GM18861 (cell line): ENCODE results near the gene CCT5.

Experiments
- ATAC-seq: cut with Tn5 transposase; IDR thresholded peaks from one replicate; pipeline ENCODE4 v1.9.1; 2021; ENCODE audit not compliant: unreplicated experiment

The CCT5 gene

DNA sequence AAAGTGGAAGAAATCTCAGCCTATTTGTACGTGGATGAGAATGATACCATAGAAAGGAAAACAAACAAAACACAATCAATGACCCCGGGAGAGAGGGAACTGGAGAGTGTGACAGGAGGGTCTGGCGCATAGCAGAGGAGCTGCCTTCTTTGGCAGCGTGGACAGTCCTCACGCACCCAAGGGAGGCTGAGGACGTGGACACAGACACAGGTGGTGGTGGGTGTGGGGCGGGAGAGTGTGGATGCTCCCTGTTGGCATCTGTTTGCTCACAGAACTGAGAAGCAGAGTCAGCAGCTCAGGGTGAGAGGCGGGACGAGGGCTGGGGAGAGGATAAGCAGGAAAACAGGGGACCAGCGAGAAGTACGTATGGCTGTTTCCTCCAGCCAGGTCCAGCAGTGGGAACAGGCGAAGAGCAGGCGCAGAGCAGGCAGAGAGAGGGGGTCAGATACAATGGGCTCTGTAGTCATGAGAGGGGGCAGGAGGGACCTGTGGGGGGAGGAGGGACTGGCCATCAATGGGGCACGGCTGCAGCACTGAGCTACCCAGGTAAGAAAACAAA, 47.6 kb downstream of the CCT5 start:
- no peak for ATAC-seq

- no peak for ATAC-seq
These were observed 50.2 kb downstream of the CCT5 start for GRCh38 chr5:10300246-10300645.

DNA sequence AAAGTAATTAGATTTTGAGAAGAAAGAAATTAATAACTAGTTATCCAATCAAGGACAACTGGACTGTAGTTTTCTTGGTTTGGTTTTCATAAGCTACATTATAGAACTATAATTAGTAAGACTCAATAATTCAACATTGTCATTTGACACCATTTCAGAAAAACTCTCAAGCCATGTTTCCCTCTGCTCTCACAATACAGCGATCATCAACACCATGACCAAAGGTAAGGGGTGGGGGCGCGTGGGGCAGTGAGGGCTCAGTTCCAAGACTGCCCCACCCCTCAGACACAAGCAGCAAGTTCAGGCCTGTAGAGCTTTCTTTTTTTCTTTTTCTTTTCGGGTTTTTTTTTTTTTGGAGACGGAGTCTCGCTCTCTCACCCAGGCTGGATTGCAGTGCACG, 51.2 kb downstream of the CCT5 start:
- ATAC-seq: no peak

GRCh38 chr5:10301842-10302610, 51.9 kb downstream of the CCT5 start:
- no peak for ATAC-seq

- ATAC-seq: no peak
These were observed 53.1 kb downstream of the CCT5 start for GRCh38 chr5:10303201-10303600.

GRCh38 chr5:10303699-10304170, 53.7 kb downstream of the CCT5 start:
- ATAC-seq: no peak

GRCh38 chr5:10304932-10305331, 54.9 kb downstream of the CCT5 start:
- no peak for ATAC-seq

- no peak for ATAC-seq
These were observed 56.0 kb downstream of the CCT5 start for GRCh38 chr5:10306114-10306513.

- no peak for ATAC-seq
These were observed 56.7 kb downstream of the CCT5 start for GRCh38 chr5:10306806-10307205.

DNA sequence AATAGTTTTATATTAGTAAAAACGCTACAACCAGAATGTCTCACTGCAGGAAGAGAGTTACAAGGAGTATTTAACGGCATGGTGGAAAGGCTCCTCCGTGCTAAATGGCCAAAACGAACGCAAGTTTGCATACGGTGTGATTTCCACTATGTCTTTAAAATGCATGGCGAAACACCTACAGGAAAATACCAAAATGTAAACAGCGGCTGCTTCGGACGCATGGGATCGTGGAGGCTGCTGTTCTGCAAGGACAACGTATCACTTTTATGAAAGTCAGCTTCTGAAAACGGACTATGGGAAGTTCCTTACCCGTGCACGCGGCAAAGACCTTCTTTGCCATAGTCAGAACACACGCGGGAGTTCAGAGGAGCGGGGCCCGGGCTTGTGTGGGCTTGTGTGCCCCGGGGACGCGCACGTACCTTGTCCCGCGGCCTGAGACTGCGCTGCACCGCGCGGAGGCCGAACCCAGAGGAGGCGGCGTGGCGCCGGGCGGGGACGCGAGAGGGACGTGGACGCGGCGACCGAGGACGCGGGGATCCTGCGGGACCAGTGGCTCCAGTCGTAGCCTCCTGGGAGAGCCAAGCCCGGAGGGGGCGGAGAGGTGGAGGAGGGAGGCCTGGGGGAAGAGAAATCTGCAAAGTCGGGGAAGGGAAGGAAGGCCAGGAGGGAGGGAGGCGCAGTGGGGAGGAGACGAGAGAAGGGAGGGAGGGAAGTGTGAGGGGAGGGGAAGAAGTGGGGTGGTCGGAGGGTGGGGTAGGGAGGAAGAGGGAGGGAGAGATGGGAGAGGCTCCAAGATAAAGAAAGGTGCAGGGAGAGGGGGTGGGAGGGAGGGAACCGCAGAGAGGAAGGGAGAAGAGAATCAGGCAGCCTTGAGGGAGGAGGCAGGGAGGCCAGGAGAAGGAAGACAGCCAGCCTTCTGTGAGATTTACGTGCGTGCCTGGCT, 57.4 kb downstream of the CCT5 start, which contains the start of gene CMBL:
CMBL (minus strand) TSS at position 697 of the 943 bp plus-strand sequence. CDS start 17,140 bp downstream, outside the sequence.
- peak; percentile 63 for ATAC-seq

GRCh38 chr5:10308844-10309243, 58.8 kb downstream of the CCT5 start:
- ATAC-seq: no peak

GRCh38 chr5:10310066-10310779, 60.1 kb downstream of the CCT5 start:
- no peak for ATAC-seq

DNA sequence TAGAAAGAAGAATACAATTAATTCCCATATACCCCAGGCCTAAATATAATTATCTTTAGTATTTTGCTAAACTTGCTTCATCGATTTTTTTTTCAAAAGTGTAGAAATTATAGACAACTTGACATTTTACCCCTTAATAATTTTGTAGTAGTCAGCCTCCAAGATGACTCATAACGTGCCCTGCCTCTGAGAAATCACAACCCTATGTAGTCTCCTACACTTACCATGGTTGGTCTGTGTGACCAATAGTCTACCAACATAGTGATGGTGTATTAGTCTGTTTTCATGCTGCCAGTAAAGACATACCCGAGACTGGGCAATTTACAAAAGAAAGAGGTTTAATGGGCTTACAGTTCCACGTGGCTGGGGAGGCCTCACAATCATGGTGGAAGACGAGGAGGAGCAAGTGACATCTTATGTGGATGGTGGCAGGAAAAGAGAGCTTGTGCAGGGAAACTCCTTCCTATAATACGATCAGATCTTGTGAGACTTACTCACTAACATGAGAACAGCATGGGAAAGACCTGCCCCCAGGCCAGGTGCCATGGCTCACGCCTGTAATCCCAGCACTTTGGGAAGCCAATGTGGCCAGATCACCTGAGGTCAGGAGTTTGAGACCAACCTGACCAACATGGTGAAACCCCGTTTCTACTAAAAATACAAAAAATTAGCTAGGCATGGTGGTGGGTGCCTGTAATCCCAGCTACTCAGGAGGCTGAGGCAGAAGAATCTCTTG, 60.9 kb downstream of the CCT5 start:
- ATAC-seq: peak; percentile 74

DNA sequence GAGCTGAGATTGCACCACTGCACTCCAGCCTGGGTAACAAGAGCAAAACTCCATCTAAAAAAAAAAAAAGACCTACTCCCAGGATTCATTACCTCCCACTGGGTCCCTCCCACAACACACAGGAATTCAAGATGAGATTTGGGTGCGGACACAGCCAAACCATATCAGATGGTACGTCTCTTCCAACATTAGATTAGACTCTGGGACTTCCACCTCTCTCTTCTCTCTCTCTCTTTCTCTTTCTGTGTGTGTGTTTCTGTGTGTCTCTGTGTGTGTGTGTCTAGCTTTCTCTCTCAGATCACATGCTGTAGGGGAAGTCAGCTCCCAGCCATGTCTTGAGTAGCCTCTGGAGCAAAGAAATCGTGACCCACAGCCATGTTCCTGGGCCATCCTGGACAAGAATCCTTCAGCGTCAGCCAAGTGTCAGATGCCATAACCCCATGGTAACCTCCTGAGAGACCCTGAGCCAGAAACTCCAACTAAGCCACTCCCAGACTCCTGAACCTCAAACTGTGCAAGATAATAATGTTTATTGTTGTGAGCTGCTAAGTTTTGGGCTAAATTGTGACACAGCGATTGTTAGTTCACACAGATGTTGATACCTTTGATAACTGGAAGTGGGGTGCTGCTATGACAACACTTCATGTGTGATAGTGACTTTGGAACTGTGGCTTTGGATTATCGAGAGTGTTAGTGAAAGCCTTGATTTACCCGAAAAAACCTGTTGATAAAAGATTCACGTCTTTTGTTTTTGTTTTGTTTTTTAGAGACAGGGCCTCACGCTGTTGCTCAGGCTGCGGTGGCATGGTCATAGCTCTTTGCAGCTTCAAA, 61.7 kb downstream of the CCT5 start:
- ATAC-seq: no peak

GRCh38 chr5:10315201-10315600, 65.1 kb downstream of the CCT5 start:
- no peak for ATAC-seq
